HepG2 (cell line): ENCODE data around the gene FOXD1. TPM values are rescaled to one million over a fixed set of nuclear protein-coding genes. Genes with fewer than 3 reads are reported as not detected.

Experiments
- ATAC-seq: fragments of 200-7000 bp; cut with Tn5 transposase; 3 replicates; pipeline ENCODE4 v1.9.1; 2020; ENCODE audit warnings: mild to moderate bottlenecking, moderate library complexity
- BruUV-seq: library from RNA; stranded (reverse); fragments of 400-500 nt; replicated peaks from 2 replicates; lab custom pipeline; 2021; lab: Mats Ljungman, UMichigan
- CTCF ChIA-PET: fragments of 300-600 bp; formaldehyde crosslinking; extraction: SDS; loops from one replicate; lab custom pipeline; 2021; ENCODE audit warnings: low total read pairs, inconsistent platforms, low intra/inter-chr PET ratio; lab: Yijun Ruan, JAX
- POLR2A ChIA-PET: fragments of 350-600 bp; sonication (Branson Sonifier 250); formaldehyde crosslinking; loops from one replicate; lab custom pipeline; 2020; ENCODE audit warnings: antibody characterized with exemption, inconsistent platforms; lab: Yijun Ruan, JAX
- DNase-seq: peaks from one replicate; pipeline ENCODE4 v3.0.0-alpha.2; 2015; ENCODE audit warnings: low spot score
- FAIRE-seq: peaks from 3 replicates; lab custom pipeline; 2011; peaks lifted over from hg19 to GRCh38; lab: Jason Lieb, UNC
- H2AFZ ChIP-seq: one replicate; pipeline ENCODE4 v1.6.1; 2011; ENCODE audit warnings: low read length, inconsistent platforms
- H3K27ac ChIP-seq: fragments of 300-600 bp; 3 replicates; pipeline ENCODE4 v1.8.0; 2011; ENCODE audit warnings: mixed run types, mild to moderate bottlenecking, mixed read lengths, low read length, inconsistent platforms; ENCODE audit not compliant: insufficient read depth; ENCODE audit errors: extremely low read length
- H3K27me3 ChIP-seq, 2 experiments: fragments of 200-600 bp in 1 of 2; 2 replicates in 1 of 2; 3 replicates in 1 of 2; pipeline versions ENCODE4 v1.6.0 to v1.8.0; 2011; ENCODE audit warnings: low read length in 2 of 2, mild to moderate bottlenecking in 2 of 2, moderate library complexity in 2 of 2, inconsistent platforms in 1 of 2; ENCODE audit not compliant: insufficient read depth in 2 of 2, control insufficient read depth in 1 of 2
- H3K36me3 ChIP-seq, 2 experiments: fragments of 200-600 bp in 1 of 2; replicated peaks in 1 of 2; 2 replicates in 1 of 2; 3 replicates in 1 of 2; pipeline versions ENCODE4 v1.5.1 to v1.8.0; 2011; ENCODE audit warnings: low read length in 2 of 2, inconsistent platforms in 1 of 2; ENCODE audit not compliant: insufficient read depth in 2 of 2, control insufficient read depth in 1 of 2
- H3K4me1 ChIP-seq: 2 replicates; pipeline ENCODE4 v1.5.1; 2012; ENCODE audit warnings: low read length, inconsistent platforms; ENCODE audit not compliant: insufficient read depth
- H3K4me2 ChIP-seq: 2 replicates; pipeline ENCODE4 v1.6.0; 2011; ENCODE audit warnings: low read depth, low read length, inconsistent platforms
- H3K4me3 ChIP-seq, 3 experiments: fragments of 200-600 bp in 1 of 3; sonication (generic), shearing (Covaris generic) in 1 of 3; replicated peaks in 1 of 3; 2 replicates each; pipeline ENCODE4 v1.5.1; 2011 to 2016; ENCODE audit warnings: low read length in 3 of 3, inconsistent platforms in 2 of 3, low read depth in 2 of 3, mild to moderate bottlenecking in 2 of 3, control low read depth in 1 of 3, mixed read lengths in 1 of 3; ENCODE audit not compliant: insufficient read depth in 1 of 3
- H3K79me2 ChIP-seq: one replicate; pipeline ENCODE4 v1.6.1; 2011; ENCODE audit warnings: low read length, inconsistent platforms; ENCODE audit not compliant: insufficient read depth
- H3K9ac ChIP-seq: 2 replicates; pipeline ENCODE4 v1.6.0; 2011; ENCODE audit warnings: mild to moderate bottlenecking, low read depth, low read length, inconsistent platforms; ENCODE audit not compliant: insufficient read depth
- H3K9me3 ChIP-seq: 2 replicates; pipeline ENCODE4 v1.5.1; 2012; ENCODE audit warnings: mild to moderate bottlenecking, low read length
- H4K20me1 ChIP-seq: 2 replicates; pipeline ENCODE4 v1.6.0; 2011; ENCODE audit warnings: inconsistent platforms, mild to moderate bottlenecking, low read length, moderate library complexity; ENCODE audit not compliant: insufficient read depth
- ATF4 ChIP-seq, 2 experiments: fragments of 450-650 bp in 1 of 2; sonication (generic) in 1 of 2; formaldehyde crosslinking; IDR thresholded peaks; 2 replicates each; pipeline versions ENCODE4 v1.5.0 to v1.8.0; 2020 to 2022; ENCODE audit warnings: mild to moderate bottlenecking in 1 of 2, missing genetic modification reagents in 1 of 2
- FOSL1 ChIP-seq: sonication (generic); formaldehyde crosslinking; IDR thresholded peaks from 2 replicates; pipeline ENCODE4 v1.9.0; 2021; ENCODE audit warnings: missing genetic modification reagents, borderline replicate concordance
- MBD4 ChIP-seq: IDR thresholded peaks from 2 replicates; pipeline ENCODE4 v1.6.1; 2012; ENCODE audit warnings: low read length, inconsistent platforms, borderline replicate concordance
- NONO ChIP-seq, 2 experiments: fragments of 450-650 bp in 1 of 2; sonication (generic) in 1 of 2; formaldehyde crosslinking in 1 of 2; IDR thresholded peaks in 1 of 2; conservative IDR thresholded peaks in 1 of 2; 2 replicates each; pipeline versions ENCODE4 v1.6.1 to v1.8.0; 2017 to 2022; ENCODE audit warnings: mild to moderate bottlenecking in 1 of 2, missing genetic modification reagents in 1 of 2, moderate library complexity in 1 of 2
- ZNF205 ChIP-seq: IDR thresholded peaks from 2 replicates; pipeline ENCODE4 v1.6.1; 2018; ENCODE audit warnings: missing biosample characterization, missing genetic modification reagents
- ZNF3 ChIP-seq: IDR thresholded peaks from 2 replicates; pipeline ENCODE4 v1.7.0; 2017; ENCODE audit warnings: inconsistent platforms
- ZNF781 ChIP-seq: sonication (generic); formaldehyde crosslinking; IDR thresholded peaks from 2 replicates; pipeline ENCODE4 v1.5.1; 2020; ENCODE audit warnings: borderline replicate concordance, mild to moderate bottlenecking, missing genetic modification reagents; ENCODE audit errors: not compliant biosample characterization
- WGBS: methylation state at CpG from one replicate; pipeline ENCODE4 v1.1.6; 2017; ENCODE audit warnings: low lambda C conversion rate; 5-methylcytosine and 5-hydroxymethylcytosine counted together
- in situ Hi-C: cut with HindIII; loops from 2 replicates; pipeline ENCODE4 v1.10.0; 2017; ENCODE audit warnings: low pct_unique_long_range_greater_than_20kb; ENCODE audit not compliant: extremely low pct_ligation_motif_present
- intact Hi-C: fragments of 100-400 bp; cut with micrococcal nuclease; formaldehyde crosslinking; loops from one replicate; pipeline ENCODE4 v1.10.0; 2022; ENCODE audit not compliant: unreplicated experiment
- polyA plus RNA-seq, 8 experiments: library from polyadenylated mRNA; depleted of rRNA in 3 of 8; stranded (reverse) in 7 of 8; unstranded in 1 of 8; fragments of >200 nt; fragmentation: Illumina TruSeq in 4 of 8; extraction: Trizol in 4 of 8; gene quantifications; 2 replicates each; pipeline versions ENCODE4 v1.2.1 to v1.2.3, GENCODE V29; 2011 to 2016; ENCODE audit warnings: low read depth in 4 of 8, missing spikeins in 1 of 8, mixed read lengths in 1 of 8; ENCODE audit not compliant: insufficient read depth in 1 of 8
- total RNA-seq, 5 experiments: library from RNA; depleted of rRNA; stranded (reverse); fragments of >200 nt; fragmentation: Illumina TruSeq; extraction: Trizol; gene quantifications; 2 replicates each; pipeline ENCODE4 v1.2.3, GENCODE V29; 2016; ENCODE audit warnings: low read depth in 1 of 5
- TF ChIP-seq, protein P1 (sequence below): sonication (generic); formaldehyde crosslinking; IDR thresholded peaks from 2 replicates; pipeline ENCODE4 v1.8.1; 2022; ENCODE audit warnings: mild to moderate bottlenecking, missing genetic modification reagents
- TF ChIP-seq, protein P2 (sequence below): sonication (generic); formaldehyde crosslinking; IDR thresholded peaks from 2 replicates; pipeline ENCODE4 v1.8.0; 2023; ENCODE audit warnings: mild to moderate bottlenecking, missing genetic modification reagents

Gene FOXD1
- total and polyA plus RNA-seq, 2 of the 13 experiments (the other 11 are each of a cell fraction or from before 2014, with no cell fraction given): 0.04 to 0.05 TPM

GRCh38 chr5:73497497-73498056 lies 49.0 kb upstream of the FOXD1 start:
- 7% methylated on average over 16 of the region's 16 CpGs for WGBS
- peak overlapping the region; percentile 87 for H3K4me2 ChIP-seq
- DNase-seq: no peak
- peak overlapping the region; percentile 74 for H2AFZ ChIP-seq
- ATAC-seq: peak; percentile 2; the same call in 1 of the 3 replicates
- FAIRE-seq: no peak
- in situ Hi-C loops (no loop called here), intact Hi-C loops (loop anchor here (5.0 kb wide), 1 partner anchor 45 kb away; no protein-coding TSS in a partner anchor)
- no peaks in the 10 kb centered on the region for H3K9me3 ChIP-seq
- H3K27ac ChIP-seq: peak overlapping the region; percentile 92
- peak overlapping the region; percentile 83 to 100 (median 99) for H3K4me3 ChIP-seq
- peaks cover 37% of the 10 kb centered on the region for H4K20me1 ChIP-seq
- ChIA-PET POLR2A (interaction anchor here (0.8 to 2.4 kb wide), 9 partner anchors 10 to 127 kb away, joined by 3 to 14 read pairs (median 6); partner anchors contain the start of genes ANKRA2 and UTP15), CTCF (no interaction called here)
- peak overlapping the region; percentile 99 for H3K9ac ChIP-seq
- peaks cover 40% of the 10 kb centered on the region for H3K4me1 ChIP-seq
- TSS peak; percentile 92 for BruUV-seq
- TF ChIP-seq ZNF205 (0 out of 2 replicates have a peak, but pooled peaks have one; percentile 1), MBD4 (0 out of 2 replicates have a peak, but pooled peaks have one; percentile 4), ATF4 (CRISPR knock-in tag; IDR thresholded peaks at IDR 0.05) (0 out of 4 replicates have a peak, but pooled peaks of 1 of the 2 experiments have one; percentile 3), NONO (IDR thresholded peaks at IDR 0.05) (no peak), NONO (CRISPR knock-in tag; conservative IDR thresholded peaks at IDR 0.05) (peak; percentile 11; the same call in 1 of the 2 replicates), ZNF781 (no peak), ZNF3 (peak; percentile 37; the same call in 1 of the 2 replicates), FOSL1 (CRISPR knock-in tag) (no peak)
- TF ChIP-seq, protein P1, sequence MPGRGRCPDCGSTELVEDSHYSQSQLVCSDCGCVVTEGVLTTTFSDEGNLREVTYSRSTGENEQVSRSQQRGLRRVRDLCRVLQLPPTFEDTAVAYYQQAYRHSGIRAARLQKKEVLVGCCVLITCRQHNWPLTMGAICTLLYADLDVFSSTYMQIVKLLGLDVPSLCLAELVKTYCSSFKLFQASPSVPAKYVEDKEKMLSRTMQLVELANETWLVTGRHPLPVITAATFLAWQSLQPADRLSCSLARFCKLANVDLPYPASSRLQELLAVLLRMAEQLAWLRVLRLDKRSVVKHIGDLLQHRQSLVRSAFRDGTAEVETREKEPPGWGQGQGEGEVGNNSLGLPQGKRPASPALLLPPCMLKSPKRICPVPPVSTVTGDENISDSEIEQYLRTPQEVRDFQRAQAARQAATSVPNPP: peak; percentile 23; the same call in 1 of the 2 replicates
- TF ChIP-seq, protein P2, sequence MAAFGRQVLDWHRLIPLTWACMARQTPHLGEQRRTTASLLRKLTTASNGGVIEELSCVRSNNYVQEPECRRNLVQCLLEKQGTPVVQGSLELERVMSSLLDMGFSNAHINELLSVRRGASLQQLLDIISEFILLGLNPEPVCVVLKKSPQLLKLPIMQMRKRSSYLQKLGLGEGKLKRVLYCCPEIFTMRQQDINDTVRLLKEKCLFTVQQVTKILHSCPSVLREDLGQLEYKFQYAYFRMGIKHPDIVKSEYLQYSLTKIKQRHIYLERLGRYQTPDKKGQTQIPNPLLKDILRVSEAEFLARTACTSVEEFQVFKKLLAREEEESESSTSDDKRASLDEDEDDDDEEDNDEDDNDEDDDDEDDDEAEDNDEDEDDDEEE (CRISPR knock-in tag): peak; percentile 13; the same call in 1 of the 2 replicates
- H3K27me3 ChIP-seq: no peaks in the 10 kb centered on the region; a peak in 2 of 5 replicates
- H3K79me2 ChIP-seq: peaks cover 43% of the 10 kb centered on the region
- H3K36me3 ChIP-seq: peaks cover 3 to 16% of the 10 kb centered on the region in 2 experiments; a peak in 4 of 5 replicates
